Neural crest cell (in vitro differentiated cells): ENCODE results near the gene MICAL3. TPM values are rescaled to one million over a fixed set of nuclear protein-coding genes. Genes with fewer than 3 reads are reported as not detected.

Experiments used
- DNase-seq: peaks from one replicate; pipeline ENCODE4 v3.0.0; 2021; ENCODE audit warnings: low read depth, mixed read lengths, low spot score
- H3K27ac Mint-ChIP-seq: one replicate; pipeline ENCODE4 v1.8.0; 2021; ENCODE audit warnings: mild to moderate bottlenecking, mixed read lengths; ENCODE audit not compliant: unreplicated experiment
- H3K27me3 Mint-ChIP-seq: 2 replicates; pipeline ENCODE4 v1.8.0; 2021; ENCODE audit warnings: low read depth, mild to moderate bottlenecking, mixed read lengths
- H3K36me3 Mint-ChIP-seq: 2 replicates; pipeline ENCODE4 v1.8.0; 2021; ENCODE audit warnings: low read depth, mild to moderate bottlenecking, mixed read lengths
- H3K4me1 Mint-ChIP-seq: 2 replicates; pipeline ENCODE4 v1.8.0; 2021; ENCODE audit warnings: mixed read lengths
- H3K4me3 Mint-ChIP-seq: one replicate; pipeline ENCODE4 v1.8.0; 2021; ENCODE audit warnings: mild to moderate bottlenecking, mixed read lengths
- H3K9me3 Mint-ChIP-seq: 2 replicates; pipeline ENCODE4 v1.8.0; 2021; ENCODE audit warnings: mixed read lengths
- CTCF ChIP-seq: fragments of 200-600 bp; sonication (generic); conservative IDR thresholded peaks from 2 replicates; pipeline ENCODE4 v1.5.0; 2021; ENCODE audit warnings: antibody characterized with exemption, mild to moderate bottlenecking
- microRNA-seq: library from miRNA; unstranded; fragments of <30 nt; microRNA quantifications from one replicate; pipeline ENCODE4, GENCODE V29; 2020
- total RNA-seq: library from RNA; stranded (reverse); gene quantifications from 2 replicates; pipeline ENCODE4 v1.2.1, GENCODE V29; 2021

MICAL3 gene
- total RNA-seq, 1 donor from 2014 or later = 84.5 TPM

DNA sequence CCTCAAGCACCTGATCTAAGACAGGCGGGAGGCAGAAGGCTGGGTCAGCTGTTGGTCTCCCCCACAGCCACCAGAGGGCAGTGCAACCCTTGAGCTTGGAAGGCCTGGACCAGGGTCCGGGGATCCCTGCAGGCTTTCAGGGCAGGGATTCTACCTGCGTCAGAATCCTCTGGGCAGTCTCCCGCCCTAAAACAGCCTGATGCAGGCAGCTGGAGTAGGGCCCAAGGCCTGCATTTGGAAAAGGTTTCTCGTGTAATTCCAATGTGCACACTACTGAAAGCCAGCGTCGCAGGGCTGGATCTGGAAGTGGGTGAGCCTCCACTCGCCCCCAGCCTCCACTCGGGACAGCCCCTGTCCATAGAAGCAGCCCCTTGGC lies 281.8 kb downstream of the MICAL3 start:
- H3K4me3 Mint-ChIP-seq = no peak overlapping the region
- no peak overlapping the region for H3K27ac Mint-ChIP-seq
- no peaks in the 10 kb centered on the region for H3K36me3 Mint-ChIP-seq
- no peaks in the 10 kb centered on the region for H3K9me3 Mint-ChIP-seq
- peak; percentile 84 for TF ChIP-seq CTCF
- H3K27me3 Mint-ChIP-seq = no peaks in the 10 kb centered on the region
- DNase-seq = peak; percentile 87
- no peaks in the 10 kb centered on the region for H3K4me1 Mint-ChIP-seq

DNA sequence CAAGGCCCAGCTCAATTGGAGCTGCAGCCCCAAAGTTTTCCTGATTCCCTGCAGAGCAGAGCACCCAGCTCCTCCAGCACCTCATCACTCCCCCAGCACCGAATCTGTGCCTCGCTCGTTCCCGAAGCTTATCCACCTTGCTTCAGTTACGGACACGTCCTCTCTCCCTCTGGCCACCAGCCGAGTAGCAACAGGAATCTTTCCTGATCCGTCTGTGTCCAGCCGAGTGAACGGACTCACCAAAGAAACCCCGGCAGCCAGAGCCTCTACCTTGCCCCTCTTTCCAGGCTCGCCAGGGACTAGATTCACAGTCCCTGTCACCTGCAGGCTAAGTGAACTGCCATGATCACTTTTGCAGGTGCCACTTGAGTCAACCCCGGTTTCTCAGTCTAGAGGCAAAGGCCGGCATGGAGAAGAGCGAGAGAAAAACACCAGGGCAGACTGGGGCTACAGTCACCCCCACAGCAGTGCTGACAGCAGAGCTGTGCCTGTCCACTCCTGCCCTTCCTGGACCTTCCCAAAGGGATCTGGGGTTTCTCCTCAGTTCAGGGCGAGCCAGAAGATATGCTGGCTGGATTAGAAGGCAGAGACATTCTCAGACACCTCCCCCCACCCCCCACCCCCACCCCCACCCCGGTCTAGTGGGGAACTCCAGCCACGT lies 282.4 kb downstream of the MICAL3 start:
- Mint-ChIP-seq H3K27ac (no peak overlapping the region), H3K9me3 (no peaks in the 10 kb centered on the region), H3K36me3 (no peaks in the 10 kb centered on the region), H3K4me3 (no peak overlapping the region), H3K27me3 (no peaks in the 10 kb centered on the region), H3K4me1 (no peaks in the 10 kb centered on the region)
- no peak for DNase-seq
- TF ChIP-seq CTCF = no peak

- no peak for TF ChIP-seq CTCF
- H3K27ac Mint-ChIP-seq = no peak overlapping the region
- DNase-seq = no peak
- H3K4me3 Mint-ChIP-seq = no peak overlapping the region
- no peaks in the 10 kb centered on the region for H3K9me3 Mint-ChIP-seq
- no peaks in the 10 kb centered on the region for H3K4me1 Mint-ChIP-seq
- H3K36me3 Mint-ChIP-seq = no peaks in the 10 kb centered on the region
- no peaks in the 10 kb centered on the region for H3K27me3 Mint-ChIP-seq
Observed at GRCh38 chr22:17739196-17739975, 285.0 kb downstream of the MICAL3 start.

DNA sequence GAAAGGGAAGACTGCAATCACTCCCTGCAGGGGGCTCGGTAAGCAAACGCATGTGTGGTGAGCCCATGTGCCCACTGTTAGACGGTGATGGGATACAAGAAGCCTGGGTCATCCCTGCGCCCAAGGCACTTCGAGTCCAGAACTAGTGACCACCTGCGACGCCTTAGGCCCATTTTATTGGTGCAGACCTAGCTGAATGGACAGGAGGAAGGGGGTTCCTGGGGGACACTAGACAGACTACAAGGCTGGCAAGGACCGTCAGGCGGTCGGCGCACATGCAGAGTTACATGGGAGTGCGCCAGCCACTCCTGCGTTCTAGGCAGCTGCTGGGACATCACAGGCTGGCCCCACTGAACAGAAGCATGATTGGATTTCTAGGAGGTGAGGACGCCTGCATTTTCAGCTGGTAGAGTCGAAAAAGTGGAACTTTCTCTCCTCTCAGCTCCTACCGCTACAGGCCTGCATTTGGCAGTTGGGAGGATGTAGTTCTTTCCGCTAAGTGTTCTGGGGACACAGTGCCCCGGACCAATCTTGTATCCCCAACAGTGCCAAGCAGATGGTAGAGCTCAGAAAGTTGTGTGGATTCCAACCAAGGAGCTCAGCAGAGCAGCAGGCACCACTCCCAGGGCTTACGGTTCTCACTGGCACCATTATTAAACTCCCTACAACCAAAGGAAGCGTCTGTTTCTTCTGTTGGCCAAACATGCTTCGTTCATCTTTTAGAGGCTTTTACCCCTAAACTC lies 285.8 kb downstream of the MICAL3 start:
- Mint-ChIP-seq H3K4me1 (no peaks in the 10 kb centered on the region), H3K27me3 (no peaks in the 10 kb centered on the region), H3K27ac (peak overlapping the region; percentile 57), H3K9me3 (no peaks in the 10 kb centered on the region), H3K36me3 (peaks cover 3% of the 10 kb centered on the region), H3K4me3 (no peak overlapping the region)
- TF ChIP-seq CTCF = no peak
- DNase-seq = no peak

Small RNA genes lying within 50 kb of the gene (microRNA-seq; reads per million reads assigned to microRNA genes)
- not detected for gene MIR3198-1
- gene MIR648 = not detected

Other genes with a start within 250 kb of the MICAL3 start
- 44.9 and 46.0 TPM in 2 replicates for gene PEX26, start 53.4 kb upstream of the MICAL3 start, total RNA-seq
- 2.0 and 2.8 TPM in 2 replicates for gene TUBA8, start 86.2 kb upstream of the MICAL3 start, total RNA-seq
- gene USP18, start 125.6 kb upstream of the MICAL3 start, total RNA-seq = 2.1 and 2.2 TPM in 2 replicates